ENCODE measurements around the gene GNAI2.

GNAI2 gene

DNA sequence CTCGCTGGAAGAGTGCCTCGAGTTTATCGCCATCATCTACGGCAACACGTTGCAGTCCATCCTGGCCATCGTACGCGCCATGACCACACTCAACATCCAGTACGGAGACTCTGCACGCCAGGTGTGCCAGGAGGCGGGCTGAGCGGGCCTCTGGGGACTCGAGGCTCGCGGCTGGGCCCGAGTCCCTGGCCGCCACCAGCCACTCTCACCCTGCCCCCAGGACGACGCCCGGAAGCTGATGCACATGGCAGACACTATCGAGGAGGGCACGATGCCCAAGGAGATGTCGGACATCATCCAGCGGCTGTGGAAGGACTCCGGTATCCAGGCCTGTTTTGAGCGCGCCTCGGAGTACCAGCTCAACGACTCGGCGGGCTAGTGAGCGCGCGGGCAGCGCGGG, 42.7 kb upstream of the GNAI2 start:
- TF ChIP-seq, protein P1, sequence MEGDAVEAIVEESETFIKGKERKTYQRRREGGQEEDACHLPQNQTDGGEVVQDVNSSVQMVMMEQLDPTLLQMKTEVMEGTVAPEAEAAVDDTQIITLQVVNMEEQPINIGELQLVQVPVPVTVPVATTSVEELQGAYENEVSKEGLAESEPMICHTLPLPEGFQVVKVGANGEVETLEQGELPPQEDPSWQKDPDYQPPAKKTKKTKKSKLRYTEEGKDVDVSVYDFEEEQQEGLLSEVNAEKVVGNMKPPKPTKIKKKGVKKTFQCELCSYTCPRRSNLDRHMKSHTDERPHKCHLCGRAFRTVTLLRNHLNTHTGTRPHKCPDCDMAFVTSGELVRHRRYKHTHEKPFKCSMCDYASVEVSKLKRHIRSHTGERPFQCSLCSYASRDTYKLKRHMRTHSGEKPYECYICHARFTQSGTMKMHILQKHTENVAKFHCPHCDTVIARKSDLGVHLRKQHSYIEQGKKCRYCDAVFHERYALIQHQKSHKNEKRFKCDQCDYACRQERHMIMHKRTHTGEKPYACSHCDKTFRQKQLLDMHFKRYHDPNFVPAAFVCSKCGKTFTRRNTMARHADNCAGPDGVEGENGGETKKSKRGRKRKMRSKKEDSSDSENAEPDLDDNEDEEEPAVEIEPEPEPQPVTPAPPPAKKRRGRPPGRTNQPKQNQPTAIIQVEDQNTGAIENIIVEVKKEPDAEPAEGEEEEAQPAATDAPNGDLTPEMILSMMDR (IDR thresholded peaks at IDR 0.05): no peak

- TF ChIP-seq, protein P1 (IDR thresholded peaks at IDR 0.05): no peak
Measured at GRCh38 chr3:50193746-50194127, 42.3 kb upstream of the GNAI2 start.

- TF ChIP-seq, protein P1 (IDR thresholded peaks at IDR 0.05): peak; percentile 63
Measured at GRCh38 chr3:50194128-50194902, 41.7 kb upstream of the GNAI2 start.

GRCh38 chr3:50194903-50195500, 41.0 kb upstream of the GNAI2 start:
- TF ChIP-seq, protein P1 (IDR thresholded peaks at IDR 0.05): no peak

- TF ChIP-seq, protein P1 (IDR thresholded peaks at IDR 0.05): no peak
Measured at GRCh38 chr3:50195501-50196252, 40.3 kb upstream of the GNAI2 start.

DNA sequence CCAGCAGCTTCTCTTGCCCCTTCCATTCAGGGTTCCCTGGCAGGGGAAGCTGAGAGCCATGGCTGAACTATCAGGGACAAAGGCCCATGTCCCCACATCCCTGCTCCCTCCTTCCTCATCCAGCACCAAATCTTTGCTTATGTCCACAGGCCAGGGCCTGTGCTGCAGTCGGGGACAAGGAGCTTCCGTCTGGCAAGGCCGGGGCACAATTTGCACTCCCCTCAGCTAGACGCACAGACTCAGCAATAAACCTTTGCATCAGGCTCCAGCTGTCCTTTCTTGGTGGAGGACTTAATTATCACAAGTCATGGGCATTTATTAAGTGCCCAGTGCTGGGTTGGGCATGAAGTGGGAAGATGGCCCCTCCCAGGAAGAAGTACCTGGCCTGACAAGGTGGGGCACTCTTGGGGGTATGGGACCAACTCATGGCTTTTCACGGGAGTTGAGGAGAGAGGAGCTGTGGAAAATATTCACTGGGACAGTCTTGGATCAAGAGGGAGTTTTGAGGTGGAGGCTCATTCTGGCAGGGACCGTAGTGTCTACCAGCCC, 39.7 kb upstream of the GNAI2 start:
- TF ChIP-seq, protein P1 (IDR thresholded peaks at IDR 0.05): no peak

- TF ChIP-seq, protein P1 (IDR thresholded peaks at IDR 0.05): no peak
Measured at GRCh38 chr3:50201573-50202315, 34.3 kb upstream of the GNAI2 start.

All from LNCAP (cell line).